Cardiac muscle cell (in vitro differentiated cells and primary cell): ENCODE results near the gene ETS2. TPM values are rescaled to one million over a fixed set of nuclear protein-coding genes. Genes with fewer than 3 reads are reported as not detected.

Source experiments
- DNase-seq, 2 donors: peaks; one replicate each; pipeline versions ENCODE4 v3.0.0 to v3.0.0-alpha.2; 2010 to 2017; ENCODE audit warnings: low read depth in 1 of 2, low spot score in 1 of 2
- H3K27ac ChIP-seq: fragments of 200-600 bp; sonication (generic); 2 replicates; pipeline ENCODE4 v1.5.1; 2016
- H3K27me3 ChIP-seq: fragments of 200-600 bp; sonication (generic); 2 replicates; pipeline ENCODE4 v1.6.0; 2016; ENCODE audit warnings: control low read depth
- H3K36me3 ChIP-seq: fragments of 200-600 bp; sonication (generic); 2 replicates; pipeline ENCODE4 v1.5.1; 2016; ENCODE audit warnings: control low read depth
- H3K4me1 ChIP-seq: fragments of 200-600 bp; sonication (generic); 2 replicates; pipeline ENCODE4 v1.8.1; 2017; ENCODE audit warnings: low read depth, mild to moderate bottlenecking, mixed run types
- H3K4me3 ChIP-seq: fragments of 200-600 bp; sonication (generic); 2 replicates; pipeline ENCODE4 v1.5.1; 2016; ENCODE audit warnings: mild to moderate bottlenecking
- H3K9me3 ChIP-seq: fragments of 200-600 bp; sonication (generic); 2 replicates; pipeline ENCODE4 v1.5.1; 2017; ENCODE audit warnings: low read depth, mild to moderate bottlenecking, control low read depth
- polyA plus RNA-seq: library from polyadenylated mRNA; unstranded; fragments of >200 nt; fragmentation: Nextera tagmentation; extraction: Ambion mirVana; gene quantifications from 2 replicates; pipeline ENCODE4 v1.2.1, GENCODE V29; 2016
- total RNA-seq: library from RNA; depleted of rRNA; stranded (reverse); fragments of >200 nt; gene quantifications from 2 replicates; pipeline ENCODE4 v1.2.3, GENCODE V29; 2016
- TF ChIP-seq, protein P1 (sequence below): IDR thresholded peaks from 2 replicates; pipeline ENCODE4 v1.5.1; 2012; ENCODE audit warnings: low read depth, mild to moderate bottlenecking, low read length

Gene ETS2
- total and polyA plus RNA-seq, 2 experiments from 2014 or later = 20.9 to 25.2 TPM

DNA sequence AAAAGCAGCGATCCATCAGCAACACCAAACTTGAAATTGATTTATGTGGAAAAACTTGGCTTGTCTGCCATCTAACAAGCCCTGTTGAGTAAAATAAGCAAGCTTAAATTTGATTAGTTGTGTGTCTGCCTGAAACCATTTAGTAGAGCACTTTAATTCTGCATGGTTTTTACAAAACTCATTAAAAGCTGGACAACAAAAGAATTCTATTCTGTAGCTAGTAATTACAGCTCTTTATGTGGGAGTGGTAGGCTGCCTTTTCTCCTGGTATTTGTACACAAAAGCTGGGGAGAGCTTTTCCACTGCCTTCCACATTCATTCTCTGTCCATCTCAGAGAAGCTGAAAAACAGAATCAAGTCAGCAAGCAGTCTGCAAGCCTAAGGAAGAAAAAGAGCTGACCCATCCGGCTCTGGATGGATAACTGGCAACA is 1.7 kb downstream of the ETS2 start:
- no peaks in the 10 kb centered on the region for H3K36me3 ChIP-seq
- H3K4me3 ChIP-seq = peak overlapping the region; percentile 94
- no peak for DNase-seq
- peaks cover 3% of the 10 kb centered on the region for H3K4me1 ChIP-seq
- H3K9me3 ChIP-seq = no peaks in the 10 kb centered on the region
- H3K27me3 ChIP-seq = no peaks in the 10 kb centered on the region
- TF ChIP-seq, protein P1, sequence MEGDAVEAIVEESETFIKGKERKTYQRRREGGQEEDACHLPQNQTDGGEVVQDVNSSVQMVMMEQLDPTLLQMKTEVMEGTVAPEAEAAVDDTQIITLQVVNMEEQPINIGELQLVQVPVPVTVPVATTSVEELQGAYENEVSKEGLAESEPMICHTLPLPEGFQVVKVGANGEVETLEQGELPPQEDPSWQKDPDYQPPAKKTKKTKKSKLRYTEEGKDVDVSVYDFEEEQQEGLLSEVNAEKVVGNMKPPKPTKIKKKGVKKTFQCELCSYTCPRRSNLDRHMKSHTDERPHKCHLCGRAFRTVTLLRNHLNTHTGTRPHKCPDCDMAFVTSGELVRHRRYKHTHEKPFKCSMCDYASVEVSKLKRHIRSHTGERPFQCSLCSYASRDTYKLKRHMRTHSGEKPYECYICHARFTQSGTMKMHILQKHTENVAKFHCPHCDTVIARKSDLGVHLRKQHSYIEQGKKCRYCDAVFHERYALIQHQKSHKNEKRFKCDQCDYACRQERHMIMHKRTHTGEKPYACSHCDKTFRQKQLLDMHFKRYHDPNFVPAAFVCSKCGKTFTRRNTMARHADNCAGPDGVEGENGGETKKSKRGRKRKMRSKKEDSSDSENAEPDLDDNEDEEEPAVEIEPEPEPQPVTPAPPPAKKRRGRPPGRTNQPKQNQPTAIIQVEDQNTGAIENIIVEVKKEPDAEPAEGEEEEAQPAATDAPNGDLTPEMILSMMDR = no peak
- no peak overlapping the region for H3K27ac ChIP-seq

DNA sequence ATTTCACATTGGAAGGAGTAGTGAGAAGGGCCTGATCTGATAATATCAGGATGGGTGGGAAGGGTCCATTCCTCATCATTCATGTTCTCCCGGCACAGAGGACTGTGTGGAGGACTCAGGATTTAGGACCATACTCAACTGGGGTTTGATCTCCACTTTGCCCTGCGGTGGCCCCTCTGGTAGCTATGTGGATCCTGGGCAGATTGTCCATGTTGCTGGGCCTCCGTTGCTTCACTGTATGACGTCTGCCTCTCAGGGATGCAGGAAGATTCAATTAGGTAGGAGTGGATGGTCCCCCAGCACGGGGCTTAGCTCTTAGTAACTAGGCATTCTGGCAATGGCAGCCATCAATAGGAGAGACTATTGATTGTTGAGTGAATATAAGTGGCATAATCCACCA is 2.3 kb downstream of the ETS2 start:
- Histone ChIP-seq H3K4me1 (peaks cover 3% of the 10 kb centered on the region), H3K36me3 (peaks cover 3% of the 10 kb centered on the region), H3K4me3 (peak overlapping the region; percentile 94), H3K27me3 (no peaks in the 10 kb centered on the region), H3K27ac (no peak overlapping the region), H3K9me3 (no peaks in the 10 kb centered on the region)
- no peak for DNase-seq
- TF ChIP-seq, protein P1 = no peak

DNA sequence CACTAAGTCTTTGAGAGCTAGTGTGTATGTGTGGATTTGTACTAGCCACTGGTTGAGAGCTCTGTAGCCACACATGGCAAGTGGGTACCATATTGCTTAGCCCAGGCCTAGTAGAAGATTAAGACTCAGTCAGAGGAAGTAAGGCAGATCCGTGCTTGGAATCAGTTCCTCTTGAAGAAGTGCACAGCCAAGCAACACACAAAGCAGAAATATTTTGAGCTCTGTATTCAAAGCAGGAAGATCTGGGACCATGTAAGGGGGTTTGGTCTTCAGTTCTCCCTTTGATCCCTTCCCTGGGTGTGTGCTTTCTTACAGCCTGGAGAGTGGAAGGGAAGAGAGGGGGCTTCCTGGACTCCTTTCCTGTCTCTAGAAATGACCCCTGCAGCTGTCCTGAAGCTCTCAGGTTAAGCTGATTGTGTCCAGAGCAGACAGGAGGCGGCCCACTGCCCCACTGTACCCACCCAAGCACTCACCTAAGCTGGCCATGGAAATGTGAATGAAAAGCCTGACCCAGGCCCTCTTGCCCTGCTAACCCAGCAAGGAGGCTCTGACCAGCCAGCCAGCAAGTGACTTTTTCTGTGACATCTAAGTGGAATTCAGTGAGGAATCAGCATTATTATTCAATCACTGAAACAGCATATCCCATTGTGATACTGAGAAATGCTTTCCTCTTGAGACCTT is 3.6 kb downstream of the ETS2 start:
- Histone ChIP-seq H3K4me1 (peaks cover 3% of the 10 kb centered on the region), H3K4me3 (no peak overlapping the region), H3K27ac (no peak overlapping the region), H3K9me3 (no peaks in the 10 kb centered on the region), H3K36me3 (peaks cover 13% of the 10 kb centered on the region), H3K27me3 (no peaks in the 10 kb centered on the region)
- no peak for DNase-seq
- TF ChIP-seq, protein P1 = no peak

DNA sequence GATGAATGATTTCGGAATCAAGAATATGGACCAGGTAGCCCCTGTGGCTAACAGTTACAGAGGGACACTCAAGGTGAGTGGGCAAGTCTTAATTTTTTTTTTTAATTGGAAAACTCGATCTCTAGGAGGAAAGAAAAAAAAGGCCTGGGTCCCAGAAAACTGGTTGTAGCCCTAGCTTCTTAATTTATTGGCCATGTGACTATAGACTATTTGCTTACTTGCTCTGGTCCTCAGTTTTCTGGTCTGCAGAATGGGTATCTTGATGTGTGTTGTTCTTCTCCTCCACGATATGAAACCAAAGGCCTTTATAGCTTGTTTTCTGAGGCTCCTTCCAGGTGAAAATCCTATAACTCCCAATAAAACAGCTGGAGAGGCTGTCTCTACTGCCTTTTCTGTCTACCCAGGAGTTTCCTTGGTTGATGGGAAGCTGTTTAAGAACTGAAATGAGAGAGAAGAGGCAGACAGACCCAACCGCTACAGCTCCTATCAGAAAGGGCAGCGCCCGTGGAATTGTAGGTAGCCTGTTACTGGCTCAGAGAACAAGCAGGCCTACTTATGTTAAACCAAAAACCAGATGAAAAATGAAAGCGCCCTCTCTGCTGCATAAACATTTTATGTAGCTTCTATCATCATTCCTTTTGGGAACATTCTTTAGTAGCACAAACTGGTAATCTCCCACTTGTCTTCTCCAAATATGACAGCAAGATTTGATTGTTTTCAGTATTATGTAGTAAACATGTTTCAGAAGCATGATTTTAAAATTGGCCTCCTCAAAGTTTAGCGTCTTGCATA is 4.5 kb downstream of the ETS2 start:
- Histone ChIP-seq H3K9me3 (no peaks in the 10 kb centered on the region), H3K27me3 (no peaks in the 10 kb centered on the region), H3K4me3 (no peak overlapping the region), H3K4me1 (peaks cover 3% of the 10 kb centered on the region), H3K36me3 (peaks cover 22% of the 10 kb centered on the region), H3K27ac (no peak overlapping the region)
- DNase-seq = no peak
- TF ChIP-seq, protein P1 = no peak

DNA sequence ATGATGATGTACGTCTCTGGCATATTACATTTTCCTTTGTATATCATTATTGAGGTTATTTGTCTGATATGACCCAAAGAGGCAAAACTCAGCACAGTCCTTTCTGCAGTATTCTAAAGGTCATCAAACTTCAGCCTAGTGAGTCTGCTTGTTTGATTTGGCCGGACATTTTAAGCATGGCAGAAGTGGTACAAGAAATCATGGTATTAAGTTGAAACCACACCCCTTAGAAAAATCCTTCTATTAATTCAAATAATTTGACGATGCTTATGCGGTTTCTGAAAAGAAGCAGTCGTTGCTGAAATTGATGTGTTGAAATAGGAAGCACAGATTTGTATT is 5.1 kb downstream of the ETS2 start:
- H3K36me3 ChIP-seq = peaks cover 24% of the 10 kb centered on the region
- TF ChIP-seq, protein P1 = no peak
- H3K27me3 ChIP-seq = no peaks in the 10 kb centered on the region
- H3K4me3 ChIP-seq = no peak overlapping the region
- no peaks in the 10 kb centered on the region for H3K9me3 ChIP-seq
- DNase-seq = no peak
- peaks cover 3% of the 10 kb centered on the region for H3K4me1 ChIP-seq
- H3K27ac ChIP-seq = no peak overlapping the region
